SK-N-SH treated with all-trans-retinoic acid at 6 μM for 48 hours (cell line): ENCODE data around the gene CREB1.

Source experiments
- ATAC-seq: fragments of 200-7000 bp; cut with Tn5 transposase; 3 replicates; pipeline ENCODE4 v1.9.1; 2020; ENCODE audit warnings: mild to moderate bottlenecking, moderate library complexity
- ARNTL ChIP-seq: fragments of 450-650 bp; formaldehyde crosslinking; IDR thresholded peaks from 2 replicates; pipeline ENCODE4 v1.5.0; 2020; ENCODE audit warnings: low read depth, mild to moderate bottlenecking, moderate library complexity, borderline replicate concordance
- BACH2 ChIP-seq: fragments of 250-450 bp; sonication (Bioruptor Pico); IDR thresholded peaks from 2 replicates; pipeline ENCODE4 v1.9.0; 2021; ENCODE audit warnings: mild to moderate bottlenecking, borderline replicate concordance
- CREB5 ChIP-seq: fragments of 250-450 bp; sonication (Bioruptor Pico); IDR thresholded peaks from 2 replicates; pipeline ENCODE4 v1.5.1; 2020; ENCODE audit warnings: low read depth, mild to moderate bottlenecking, moderate library complexity
- CSDC2 ChIP-seq: fragments of 250-450 bp; sonication (Bioruptor Pico); IDR thresholded peaks from 2 replicates; pipeline ENCODE4 v1.5.0; 2020; ENCODE audit warnings: mild to moderate bottlenecking, moderate library complexity
- ESRRG ChIP-seq: fragments of 250-450 bp; sonication (Bioruptor Pico); IDR thresholded peaks from 2 replicates; pipeline ENCODE4 v1.6.1; 2021; ENCODE audit warnings: mild to moderate bottlenecking
- GLIS3 ChIP-seq: fragments of 250-450 bp; sonication (Bioruptor Pico); IDR thresholded peaks from 2 replicates; pipeline ENCODE4 v1.5.0; 2020; ENCODE audit warnings: mild to moderate bottlenecking, moderate library complexity
- ISL1 ChIP-seq: fragments of 250-450 bp; sonication (Bioruptor Pico); IDR thresholded peaks from 2 replicates; pipeline ENCODE4 v2.1.2; 2022; ENCODE audit warnings: mild to moderate bottlenecking, moderate library complexity
- OSR1 ChIP-seq: fragments of 250-450 bp; sonication (Bioruptor Pico); IDR thresholded peaks from 2 replicates; pipeline ENCODE4 v1.8.0; 2022; ENCODE audit warnings: moderate library complexity, mild to moderate bottlenecking, inconsistent platforms
- PATZ1 ChIP-seq: fragments of 250-450 bp; sonication (Bioruptor Pico); IDR thresholded peaks from 2 replicates; pipeline ENCODE4 v1.8.0; 2020; ENCODE audit warnings: mild to moderate bottlenecking, moderate library complexity, borderline replicate concordance
- PPARA ChIP-seq: fragments of 250-450 bp; sonication (Bioruptor Pico); IDR thresholded peaks from 2 replicates; pipeline ENCODE4 v1.5.0; 2020; ENCODE audit warnings: mild to moderate bottlenecking, borderline replicate concordance
- RARB ChIP-seq: fragments of 250-450 bp; sonication (Bioruptor Pico); IDR thresholded peaks from 2 replicates; pipeline ENCODE4 v1.8.0; 2021; ENCODE audit warnings: mild to moderate bottlenecking, moderate library complexity
- TCF4 ChIP-seq: fragments of 250-450 bp; sonication (Bioruptor Pico); IDR thresholded peaks from 2 replicates; pipeline ENCODE4 v1.8.0; 2021; ENCODE audit warnings: mild to moderate bottlenecking, moderate library complexity, borderline replicate concordance
- TOX ChIP-seq: fragments of 250-450 bp; sonication (Bioruptor Pico); IDR thresholded peaks from 2 replicates; pipeline ENCODE4 v1.8.0; 2021; ENCODE audit warnings: mild to moderate bottlenecking, moderate library complexity, borderline replicate concordance
- TSHZ2 ChIP-seq: fragments of 250-450 bp; sonication (Bioruptor Pico); IDR thresholded peaks from 2 replicates; pipeline ENCODE4 v1.5.0; 2020; ENCODE audit warnings: mild to moderate bottlenecking, moderate library complexity
- ZC3H10 ChIP-seq: fragments of 250-450 bp; sonication (Bioruptor Pico); IDR thresholded peaks from 2 replicates; pipeline ENCODE4 v1.5.1; 2021; ENCODE audit warnings: mild to moderate bottlenecking, moderate library complexity
- ZFP3 ChIP-seq: fragments of 250-450 bp; sonication (Bioruptor Pico); IDR thresholded peaks from 2 replicates; pipeline ENCODE4 v1.5.0; 2020; ENCODE audit warnings: mild to moderate bottlenecking, moderate library complexity
- ZNF565 ChIP-seq: fragments of 450-650 bp; formaldehyde crosslinking; conservative IDR thresholded peaks from 2 replicates; pipeline ENCODE4 v1.5.0; 2020; ENCODE audit warnings: low read depth, mild to moderate bottlenecking, moderate library complexity
- ZNF70 ChIP-seq: fragments of 450-650 bp; formaldehyde crosslinking; IDR thresholded peaks from 2 replicates; pipeline ENCODE4 v1.5.0; 2020; ENCODE audit warnings: mild to moderate bottlenecking, moderate library complexity
- TF ChIP-seq, protein P1 (sequence below): fragments of 250-450 bp; sonication (Bioruptor Pico); IDR thresholded peaks from 2 replicates; pipeline ENCODE4 v1.8.0; 2021; ENCODE audit warnings: low read depth, mild to moderate bottlenecking, moderate library complexity, borderline replicate concordance

CREB1 gene

GRCh38 chr2:207505171-207505570 lies 24.6 kb upstream of the CREB1 start:
- TF ChIP-seq CSDC2 (CRISPR knock-in tag) (no peak), OSR1 (CRISPR knock-in tag) (no peak)
- peak; percentile 31 for ATAC-seq

- TF ChIP-seq TOX: no peak
- TF ChIP-seq RARB (CRISPR knock-in tag): no peak
- TF ChIP-seq GLIS3: no peak
- peak; percentile 80 for ATAC-seq
Measured at GRCh38 chr2:207505728-207506127, 24.0 kb upstream of the CREB1 start.

GRCh38 chr2:207506426-207506825 lies 23.3 kb upstream of the CREB1 start:
- ATAC-seq: no peak
- TF ChIP-seq, protein P1, sequence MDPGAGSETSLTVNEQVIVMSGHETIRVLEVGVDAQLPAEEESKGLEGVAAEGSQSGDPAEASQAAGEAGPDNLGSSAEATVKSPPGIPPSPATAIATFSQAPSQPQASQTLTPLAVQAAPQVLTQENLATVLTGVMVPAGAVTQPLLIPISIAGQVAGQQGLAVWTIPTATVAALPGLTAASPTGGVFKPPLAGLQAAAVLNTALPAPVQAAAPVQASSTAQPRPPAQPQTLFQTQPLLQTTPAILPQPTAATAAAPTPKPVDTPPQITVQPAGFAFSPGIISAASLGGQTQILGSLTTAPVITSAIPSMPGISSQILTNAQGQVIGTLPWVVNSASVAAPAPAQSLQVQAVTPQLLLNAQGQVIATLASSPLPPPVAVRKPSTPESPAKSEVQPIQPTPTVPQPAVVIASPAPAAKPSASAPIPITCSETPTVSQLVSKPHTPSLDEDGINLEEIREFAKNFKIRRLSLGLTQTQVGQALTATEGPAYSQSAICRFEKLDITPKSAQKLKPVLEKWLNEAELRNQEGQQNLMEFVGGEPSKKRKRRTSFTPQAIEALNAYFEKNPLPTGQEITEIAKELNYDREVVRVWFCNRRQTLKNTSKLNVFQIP (CRISPR knock-in tag): no peak
- TF ChIP-seq ISL1: no peak
- TF ChIP-seq ARNTL (CRISPR knock-in tag): no peak
- TF ChIP-seq ZC3H10 (CRISPR knock-in tag): no peak
- no peak for TF ChIP-seq TOX
- no peak for TF ChIP-seq TCF4 (CRISPR knock-in tag)
- no peak for TF ChIP-seq ZNF565 (CRISPR knock-in tag)
- no peak for TF ChIP-seq ZNF70 (CRISPR knock-in tag)
- TF ChIP-seq CSDC2 (CRISPR knock-in tag): no peak
- TF ChIP-seq GLIS3: no peak
- TF ChIP-seq RARB (CRISPR knock-in tag): no peak
- no peak for TF ChIP-seq BACH2 (CRISPR knock-in tag)
- TF ChIP-seq, all 23 proteins: peak for 0

DNA sequence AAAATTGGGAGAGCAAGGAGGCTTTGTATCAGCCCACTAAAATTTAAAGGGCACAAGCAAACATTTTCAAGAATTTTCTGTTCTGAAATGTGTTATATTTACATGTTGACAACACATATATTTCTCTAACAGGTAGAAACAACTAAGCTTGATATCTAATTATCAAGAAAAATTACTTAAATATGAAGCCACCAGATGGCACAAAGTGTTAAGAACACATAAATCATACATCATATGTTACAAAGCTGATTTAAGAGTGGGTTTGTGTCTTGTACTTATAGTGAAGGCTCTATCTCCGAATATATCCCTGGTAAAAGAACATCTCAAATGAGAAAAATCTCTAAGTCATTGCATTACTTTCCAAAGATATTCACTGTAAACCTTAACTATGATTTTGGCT lies 19.6 kb upstream of the CREB1 start:
- TF ChIP-seq TSHZ2 (CRISPR knock-in tag) (no peak), TCF4 (CRISPR knock-in tag) (no peak), CREB5 (CRISPR knock-in tag) (no peak), PPARA (no peak), ESRRG (no peak), BACH2 (CRISPR knock-in tag) (no peak), ZFP3 (CRISPR knock-in tag) (no peak), PATZ1 (CRISPR knock-in tag) (no peak), ISL1 (no peak)
- TF ChIP-seq, protein P1 (CRISPR knock-in tag): no peak
- ATAC-seq: no peak
